ENCODE results near the gene TCF20. TPM values are rescaled to one million over a fixed set of nuclear protein-coding genes. Genes with fewer than 3 reads are reported as not detected.

The TCF20 gene
- polyA plus RNA-seq, 4 donors: 26.2 to 32.6 (median 28.1) TPM

- no peak for DNase-seq (ENCODE audit: low read depth in 4 of 4, low spot score in 2 of 4)
Measured at GRCh38 chr22:42283278-42284201, 13.1 kb upstream of the TCF20 start.

- no peak for DNase-seq (ENCODE audit: low read depth in 4 of 4, low spot score in 2 of 4)
Measured at GRCh38 chr22:42282943-42283277, 12.5 kb upstream of the TCF20 start.

GRCh38 chr22:42282252-42282942 is 11.9 kb upstream of the TCF20 start:
- DNase-seq (ENCODE audit: low read depth in 4 of 4, low spot score in 2 of 4): no peak

- DNase-seq (ENCODE audit: low read depth in 4 of 4, low spot score in 2 of 4): no peak
Measured at GRCh38 chr22:42281706-42282251, 11.3 kb upstream of the TCF20 start.

GRCh38 chr22:42281284-42281683 is 10.8 kb upstream of the TCF20 start:
- no peak for DNase-seq (ENCODE audit: low read depth in 4 of 4, low spot score in 2 of 4)

GRCh38 chr22:42280836-42281235 is 10.4 kb upstream of the TCF20 start:
- DNase-seq (ENCODE audit: low read depth in 4 of 4, low spot score in 2 of 4): no peak

GRCh38 chr22:42280140-42280539 is 9.7 kb upstream of the TCF20 start:
- no peak for DNase-seq (ENCODE audit: low read depth in 4 of 4, low spot score in 2 of 4)

GRCh38 chr22:42279425-42280020 is 9.1 kb upstream of the TCF20 start:
- DNase-seq (ENCODE audit: low read depth in 4 of 4, low spot score in 2 of 4): no peak

- no peak for DNase-seq (ENCODE audit: low read depth in 4 of 4, low spot score in 2 of 4)
Measured at GRCh38 chr22:42277988-42278776, 7.7 kb upstream of the TCF20 start.

GRCh38 chr22:42277232-42277753 is 6.8 kb upstream of the TCF20 start:
- DNase-seq (ENCODE audit: low read depth in 4 of 4, low spot score in 2 of 4): no peak

GRCh38 chr22:42275970-42276369 is 5.5 kb upstream of the TCF20 start:
- DNase-seq (ENCODE audit: low read depth in 4 of 4, low spot score in 2 of 4): no peak

GRCh38 chr22:42275176-42275575 is 4.7 kb upstream of the TCF20 start:
- DNase-seq (ENCODE audit: low read depth in 4 of 4, low spot score in 2 of 4): no peak

GRCh38 chr22:42273855-42274451 is 3.5 kb upstream of the TCF20 start:
- no peak for DNase-seq (ENCODE audit: low read depth in 4 of 4, low spot score in 2 of 4)

- no peak for DNase-seq (ENCODE audit: low read depth in 4 of 4, low spot score in 2 of 4)
Measured at GRCh38 chr22:42272431-42272999, 2.1 kb upstream of the TCF20 start.

GRCh38 chr22:42271906-42272305 is 1.5 kb upstream of the TCF20 start:
- DNase-seq (ENCODE audit: low read depth in 4 of 4, low spot score in 2 of 4): no peak

GRCh38 chr22:42271191-42271813 is 849 bp upstream of the TCF20 start:
- no peak for DNase-seq (ENCODE audit: low read depth in 4 of 4, low spot score in 2 of 4)

- DNase-seq (ENCODE audit: low read depth in 4 of 4, low spot score in 2 of 4): no peak
Measured at GRCh38 chr22:42270176-42270509, 310 bp downstream of the TCF20 start.

- no peak for DNase-seq (ENCODE audit: low read depth in 4 of 4, low spot score in 2 of 4)
Measured at GRCh38 chr22:42269432-42270175, 849 bp downstream of the TCF20 start.

Data from left renal cortex interstitium (tissue), 4 donors.